Choroid plexus epithelial cell (primary cell): ENCODE results near the gene NOXO1.

Experiments used
- DNase-seq: peaks from one replicate; pipeline ENCODE4 v3.0.0-alpha.2; 2010; ENCODE audit warnings: low read depth
- H3K4me3 ChIP-seq: 2 replicates; pipeline ENCODE4 v1.5.1; 2011; ENCODE audit warnings: low read depth, mild to moderate bottlenecking, control low read depth, low read length, moderate library complexity
- CTCF ChIP-seq: conservative IDR thresholded peaks from 2 replicates; pipeline ENCODE4 v1.5.1; 2011; ENCODE audit warnings: low read depth, mild to moderate bottlenecking, control low read depth, inconsistent platforms, low read length, moderate library complexity

NOXO1 gene

GRCh38 chr16:1977875-1978268, 3.4 kb downstream of the NOXO1 start:
- H3K4me3 ChIP-seq, result no peak overlapping the region
- DNase-seq, result no peak
- TF ChIP-seq CTCF, result no peak

DNA sequence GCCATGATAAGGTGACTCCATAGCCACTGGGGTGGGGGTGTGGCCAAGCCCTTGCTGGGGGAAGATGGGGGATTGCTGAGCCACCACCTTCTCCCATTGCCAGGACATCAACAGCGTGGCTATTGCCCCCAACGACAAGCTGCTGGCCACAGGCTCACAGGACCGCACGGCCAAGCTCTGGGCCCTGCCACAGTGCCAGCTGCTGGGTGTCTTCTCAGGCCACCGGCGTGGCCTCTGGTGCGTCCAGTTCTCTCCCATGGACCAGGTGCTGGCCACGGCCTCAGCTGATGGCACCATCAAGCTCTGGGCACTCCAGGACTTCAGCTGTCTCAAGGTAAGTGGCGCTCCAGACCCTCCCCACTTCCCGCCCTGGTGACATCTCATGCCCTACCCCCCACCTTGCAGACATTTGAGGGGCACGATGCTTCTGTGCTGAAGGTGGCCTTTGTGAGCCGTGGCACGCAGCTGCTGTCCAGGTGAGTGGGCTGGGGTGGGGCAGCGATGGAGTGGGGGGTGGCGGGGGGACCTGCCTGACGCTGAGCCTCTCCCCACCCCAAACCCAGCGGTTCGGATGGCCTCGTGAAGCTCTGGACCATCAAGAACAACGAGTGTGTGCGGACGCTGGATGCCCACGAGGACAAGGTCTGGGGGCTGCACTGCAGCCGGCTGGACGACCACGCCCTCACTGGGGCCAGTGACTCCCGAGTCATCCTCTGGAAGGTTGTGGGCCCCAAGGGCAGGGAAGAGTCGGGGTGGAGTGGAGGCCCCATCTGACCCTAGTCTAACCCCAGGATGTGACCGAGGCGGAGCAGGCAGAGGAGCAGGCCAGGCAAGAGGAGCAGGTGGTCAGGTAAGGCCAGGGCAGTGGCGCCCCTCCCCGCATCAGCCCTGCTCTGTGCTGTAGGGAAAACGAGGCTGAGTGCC, 4.1 kb downstream of the NOXO1 start:
- DNase-seq, result no peak
- no peak for TF ChIP-seq CTCF
- H3K4me3 ChIP-seq, result no peak overlapping the region

GRCh38 chr16:1976216-1976520, 5.1 kb downstream of the NOXO1 start:
- no peak overlapping the region for H3K4me3 ChIP-seq
- DNase-seq, result no peak
- TF ChIP-seq CTCF, result no peak

- DNase-seq, result no peak
- H3K4me3 ChIP-seq, result no peak overlapping the region
- no peak for TF ChIP-seq CTCF
Measured at GRCh38 chr16:1975432-1976215, 5.6 kb downstream of the NOXO1 start.

GRCh38 chr16:1974157-1975070, 6.9 kb downstream of the NOXO1 start:
- H3K4me3 ChIP-seq, result no peak overlapping the region
- no peak for TF ChIP-seq CTCF
- DNase-seq, result no peak

- TF ChIP-seq CTCF, result no peak
- DNase-seq, result no peak
- no peak overlapping the region for H3K4me3 ChIP-seq
Measured at GRCh38 chr16:1973461-1974156, 7.7 kb downstream of the NOXO1 start.
